ENCODE measurements around the gene PPP1R12A.

PPP1R12A gene

DNA sequence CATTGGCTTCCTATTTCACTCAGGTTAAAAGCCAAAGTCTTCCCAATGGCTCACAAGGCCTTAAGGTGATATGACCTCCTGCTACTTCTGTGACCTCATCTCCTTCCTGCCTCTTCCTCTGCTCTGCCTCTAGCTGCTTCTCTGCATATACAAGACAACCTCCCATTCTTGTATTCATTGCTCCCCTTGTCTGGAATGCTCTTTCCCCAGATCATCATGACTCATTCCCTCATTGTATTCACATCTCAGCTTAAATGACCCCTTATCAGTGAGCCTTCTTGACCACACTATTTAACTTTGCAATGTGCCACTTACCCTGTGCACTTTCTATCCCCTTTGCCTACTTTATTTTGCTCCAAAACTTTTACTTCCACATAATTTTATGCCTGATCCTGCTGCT lies 90.2 kb downstream of the PPP1R12A start:
- Histone ChIP-seq H3K4me1 (ENCODE audit: control insufficient read depth, insufficient read depth, low read length) (no peaks in the 10 kb centered on the region), H3K9ac (ENCODE audit: low read length) (no peak overlapping the region), H3K4me3 (ENCODE audit: low read length) (no peak overlapping the region), H3K36me3 (ENCODE audit: control insufficient read depth, insufficient read depth, low read length) (peaks cover 10% of the 10 kb centered on the region), H3K27me3 (ENCODE audit: control insufficient read depth, insufficient read depth, low read length) (no peaks in the 10 kb centered on the region), H3K27ac (ENCODE audit: low read depth, low read length) (no peak overlapping the region)

GRCh38 chr12:79843978-79844377 lies 90.9 kb downstream of the PPP1R12A start:
- Histone ChIP-seq H3K27me3 (ENCODE audit: control insufficient read depth, insufficient read depth, low read length) (no peaks in the 10 kb centered on the region), H3K4me3 (ENCODE audit: low read length) (no peak overlapping the region), H3K27ac (ENCODE audit: low read depth, low read length) (no peak overlapping the region), H3K9ac (ENCODE audit: low read length) (no peak overlapping the region), H3K4me1 (ENCODE audit: control insufficient read depth, insufficient read depth, low read length) (no peaks in the 10 kb centered on the region), H3K36me3 (ENCODE audit: control insufficient read depth, insufficient read depth, low read length) (peaks cover 10% of the 10 kb centered on the region)

- no peak overlapping the region for H3K27ac ChIP-seq (ENCODE audit: low read depth, low read length)
- peaks cover 10% of the 10 kb centered on the region for H3K36me3 ChIP-seq (ENCODE audit: control insufficient read depth, insufficient read depth, low read length)
- no peak overlapping the region for H3K9ac ChIP-seq (ENCODE audit: low read length)
- H3K4me1 ChIP-seq (ENCODE audit: control insufficient read depth, insufficient read depth, low read length) = no peaks in the 10 kb centered on the region
- no peaks in the 10 kb centered on the region for H3K27me3 ChIP-seq (ENCODE audit: control insufficient read depth, insufficient read depth, low read length)
- H3K4me3 ChIP-seq (ENCODE audit: low read length) = no peak overlapping the region
Observed at GRCh38 chr12:79842630-79843029, 92.3 kb downstream of the PPP1R12A start.

- no peak overlapping the region for H3K27ac ChIP-seq (ENCODE audit: low read depth, low read length)
Observed at GRCh38 chr12:79841878-79842265, 93.0 kb downstream of the PPP1R12A start.

DNA sequence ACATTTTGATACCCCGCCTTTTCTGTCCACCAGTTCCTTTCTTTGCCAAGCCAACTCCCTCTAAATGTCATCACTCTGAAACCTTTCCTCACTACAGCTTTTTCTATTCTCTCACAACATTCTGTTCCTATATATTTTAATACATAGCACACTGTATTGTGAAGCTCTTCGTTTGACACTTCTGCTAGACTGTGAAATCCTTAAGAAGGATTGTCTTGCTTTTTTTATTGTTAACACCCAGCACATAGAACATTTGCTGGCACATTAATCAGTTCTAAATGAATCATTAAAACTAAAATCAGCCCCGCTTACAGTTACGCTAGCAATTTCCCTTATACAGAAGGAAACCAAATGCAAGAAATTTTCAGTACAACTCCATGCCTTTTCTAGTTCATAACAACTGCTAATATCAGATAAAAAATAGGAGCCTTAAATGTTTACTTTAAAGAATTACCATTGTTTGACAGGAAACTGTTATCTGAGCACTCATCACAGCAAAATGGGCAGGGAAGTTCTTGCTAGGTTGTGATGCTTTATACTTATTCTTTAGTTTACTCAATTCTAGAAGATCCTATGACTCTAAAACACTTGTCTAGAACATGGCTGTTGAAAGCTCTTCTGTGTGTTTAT lies 93.5 kb downstream of the PPP1R12A start:
- no peaks in the 10 kb centered on the region for H3K27me3 ChIP-seq (ENCODE audit: control insufficient read depth, insufficient read depth, low read length)
- H3K27ac ChIP-seq (ENCODE audit: low read depth, low read length) = no peak overlapping the region
- H3K9ac ChIP-seq (ENCODE audit: low read length) = no peak overlapping the region
- H3K4me1 ChIP-seq (ENCODE audit: control insufficient read depth, insufficient read depth, low read length) = no peaks in the 10 kb centered on the region
- H3K36me3 ChIP-seq (ENCODE audit: control insufficient read depth, insufficient read depth, low read length) = peaks cover 10% of the 10 kb centered on the region
- H3K4me3 ChIP-seq (ENCODE audit: low read length) = no peak overlapping the region

More at GRCh38 chr12:79841878-79842265, 93.0 kb downstream of the PPP1R12A start:
- Histone ChIP-seq H3K27me3 (ENCODE audit: control insufficient read depth, insufficient read depth, low read length) (no peaks in the 10 kb centered on the region), H3K4me1 (ENCODE audit: control insufficient read depth, insufficient read depth, low read length) (no peaks in the 10 kb centered on the region), H3K4me3 (ENCODE audit: low read length) (no peak overlapping the region), H3K36me3 (ENCODE audit: control insufficient read depth, insufficient read depth, low read length) (peaks cover 10% of the 10 kb centered on the region), H3K9ac (ENCODE audit: low read length) (no peak overlapping the region)

DNA sequence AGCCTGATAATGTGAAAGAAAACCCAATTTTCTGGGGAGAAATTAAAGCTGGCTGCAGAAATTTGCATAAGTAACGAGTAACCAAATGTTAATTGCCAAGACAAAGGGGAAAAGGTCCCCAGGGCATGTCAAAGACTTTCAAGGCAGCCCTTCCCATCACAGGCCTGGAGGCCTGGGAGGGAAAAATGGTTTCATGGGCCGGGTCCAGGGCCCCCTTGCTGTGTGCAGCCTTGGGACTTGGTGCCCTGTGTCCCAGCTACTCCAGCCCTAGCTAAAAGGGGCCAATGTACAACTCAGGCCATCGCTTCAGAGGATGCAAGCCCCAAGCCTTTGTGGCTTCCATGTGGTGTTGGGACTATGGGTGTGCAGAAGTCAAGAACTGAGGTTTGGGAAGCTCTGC lies 96.5 kb downstream of the PPP1R12A start:
- no peak overlapping the region for H3K27ac ChIP-seq (ENCODE audit: low read depth, low read length)
- H3K4me1 ChIP-seq (ENCODE audit: control insufficient read depth, insufficient read depth, low read length) = no peaks in the 10 kb centered on the region
- H3K36me3 ChIP-seq (ENCODE audit: control insufficient read depth, insufficient read depth, low read length) = peaks cover 3% of the 10 kb centered on the region
- H3K4me3 ChIP-seq (ENCODE audit: low read length) = no peak overlapping the region
- no peaks in the 10 kb centered on the region for H3K27me3 ChIP-seq (ENCODE audit: control insufficient read depth, insufficient read depth, low read length)
- no peak overlapping the region for H3K9ac ChIP-seq (ENCODE audit: low read length)

DNA sequence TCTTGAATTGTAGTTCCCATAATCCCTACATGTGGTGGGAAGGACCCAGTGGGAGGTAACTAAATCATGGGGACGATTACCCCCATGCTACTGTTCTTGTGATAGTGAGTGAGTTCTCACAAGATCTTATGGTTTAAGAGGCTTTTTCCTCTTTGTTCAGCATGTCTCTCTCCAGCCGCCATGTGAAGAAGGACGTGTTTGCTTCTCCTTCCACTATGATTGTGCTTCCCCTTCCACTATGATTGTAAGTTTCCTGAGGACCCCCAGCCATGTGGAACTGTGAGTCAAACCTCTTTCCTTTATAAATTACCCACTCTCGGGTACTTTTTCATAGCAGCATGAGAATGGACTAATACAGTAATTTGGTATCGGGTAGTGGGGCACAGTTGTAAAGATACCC lies 97.3 kb downstream of the PPP1R12A start:
- Histone ChIP-seq H3K36me3 (ENCODE audit: control insufficient read depth, insufficient read depth, low read length) (peaks cover 3% of the 10 kb centered on the region), H3K27me3 (ENCODE audit: control insufficient read depth, insufficient read depth, low read length) (no peaks in the 10 kb centered on the region), H3K4me1 (ENCODE audit: control insufficient read depth, insufficient read depth, low read length) (no peaks in the 10 kb centered on the region), H3K9ac (ENCODE audit: low read length) (no peak overlapping the region), H3K4me3 (ENCODE audit: low read length) (no peak overlapping the region), H3K27ac (ENCODE audit: low read depth, low read length) (no peak overlapping the region)

GRCh38 chr12:79835377-79835843 lies 99.5 kb downstream of the PPP1R12A start:
- H3K36me3 ChIP-seq (ENCODE audit: control insufficient read depth, insufficient read depth, low read length) = peaks cover 3% of the 10 kb centered on the region
- no peak overlapping the region for H3K9ac ChIP-seq (ENCODE audit: low read length)
- no peaks in the 10 kb centered on the region for H3K27me3 ChIP-seq (ENCODE audit: control insufficient read depth, insufficient read depth, low read length)
- no peak overlapping the region for H3K27ac ChIP-seq (ENCODE audit: low read depth, low read length)
- H3K4me3 ChIP-seq (ENCODE audit: low read length) = no peak overlapping the region
- H3K4me1 ChIP-seq (ENCODE audit: control insufficient read depth, insufficient read depth, low read length) = peaks cover under 1% of the 10 kb centered on the region

- H3K36me3 ChIP-seq (ENCODE audit: control insufficient read depth, insufficient read depth, low read length) = no peaks in the 10 kb centered on the region
- H3K27me3 ChIP-seq (ENCODE audit: control insufficient read depth, insufficient read depth, low read length) = no peaks in the 10 kb centered on the region
- H3K27ac ChIP-seq (ENCODE audit: low read depth, low read length) = no peak overlapping the region
- H3K4me1 ChIP-seq (ENCODE audit: control insufficient read depth, insufficient read depth, low read length) = peaks cover 2% of the 10 kb centered on the region
- H3K4me3 ChIP-seq (ENCODE audit: low read length) = no peak overlapping the region
- H3K9ac ChIP-seq (ENCODE audit: low read length) = no peak overlapping the region
Observed at GRCh38 chr12:79834712-79835376, 100.1 kb downstream of the PPP1R12A start.

GRCh38 chr12:79830440-79830839 lies 104.5 kb downstream of the PPP1R12A start:
- H3K4me1 ChIP-seq (ENCODE audit: control insufficient read depth, insufficient read depth, low read length) = peaks cover 2% of the 10 kb centered on the region
- no peak overlapping the region for H3K27ac ChIP-seq (ENCODE audit: low read depth, low read length)
- no peaks in the 10 kb centered on the region for H3K27me3 ChIP-seq (ENCODE audit: control insufficient read depth, insufficient read depth, low read length)
- H3K36me3 ChIP-seq (ENCODE audit: control insufficient read depth, insufficient read depth, low read length) = no peaks in the 10 kb centered on the region
- H3K9ac ChIP-seq (ENCODE audit: low read length) = no peak overlapping the region
- no peak overlapping the region for H3K4me3 ChIP-seq (ENCODE audit: low read length)

DNA sequence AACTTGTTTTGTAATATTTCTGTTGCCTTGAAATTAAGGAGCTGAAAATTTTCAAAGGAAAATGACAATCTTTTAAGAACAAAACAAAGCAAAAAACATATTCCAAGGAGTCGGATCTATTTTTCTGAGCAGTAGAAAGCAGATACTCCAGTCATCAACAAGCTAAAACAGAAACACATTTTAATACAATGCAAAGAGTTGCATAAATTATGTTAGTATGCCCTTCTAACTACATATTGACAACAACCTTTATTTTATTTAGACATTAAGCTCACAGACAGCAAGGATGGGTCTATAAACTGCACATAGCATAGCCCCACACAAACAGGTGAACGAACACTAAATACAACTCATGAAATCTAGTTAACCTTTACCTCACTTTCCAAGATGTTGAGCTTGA lies 106.0 kb downstream of the PPP1R12A start:
- Histone ChIP-seq H3K4me3 (ENCODE audit: low read length) (no peak overlapping the region), H3K36me3 (ENCODE audit: control insufficient read depth, insufficient read depth, low read length) (no peaks in the 10 kb centered on the region), H3K27me3 (ENCODE audit: control insufficient read depth, insufficient read depth, low read length) (no peaks in the 10 kb centered on the region), H3K9ac (ENCODE audit: low read length) (no peak overlapping the region), H3K4me1 (ENCODE audit: control insufficient read depth, insufficient read depth, low read length) (peaks cover 2% of the 10 kb centered on the region), H3K27ac (ENCODE audit: low read depth, low read length) (no peak overlapping the region)

DNA sequence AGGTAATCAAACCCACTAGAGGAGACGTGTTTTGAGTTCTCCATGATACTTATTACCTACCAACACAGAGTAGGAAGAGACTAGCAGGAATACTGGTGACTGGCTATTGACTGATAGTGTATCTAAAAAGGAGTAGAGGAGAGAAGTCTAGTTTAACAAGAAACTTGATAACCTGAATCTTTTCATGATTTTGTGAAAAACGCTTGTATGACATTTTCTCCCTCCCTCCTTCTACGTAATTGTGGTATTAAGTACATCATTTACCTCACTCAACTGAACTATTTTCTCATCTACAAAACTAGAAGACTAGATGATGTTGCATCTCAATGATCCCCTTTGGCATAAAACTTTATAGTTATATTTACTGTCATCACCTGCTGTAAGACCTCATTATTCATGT lies 107.4 kb downstream of the PPP1R12A start:
- Histone ChIP-seq H3K27ac (ENCODE audit: low read depth, low read length) (no peak overlapping the region), H3K4me3 (ENCODE audit: low read length) (no peak overlapping the region), H3K27me3 (ENCODE audit: control insufficient read depth, insufficient read depth, low read length) (no peaks in the 10 kb centered on the region), H3K4me1 (ENCODE audit: control insufficient read depth, insufficient read depth, low read length) (peaks cover 2% of the 10 kb centered on the region), H3K36me3 (ENCODE audit: control insufficient read depth, insufficient read depth, low read length) (no peaks in the 10 kb centered on the region), H3K9ac (ENCODE audit: low read length) (no peak overlapping the region)
